ENCODE data around the gene SOX5. TPM values are rescaled to one million over a fixed set of nuclear protein-coding genes. Genes with fewer than 3 reads are reported as not detected.

Gene SOX5
- total and polyA plus RNA-seq, 9 of the 15 experiments (the other 6 are each of a cell fraction or from before 2014, with no cell fraction given): 8.3 to 16.5 (median 11.9) TPM

DNA sequence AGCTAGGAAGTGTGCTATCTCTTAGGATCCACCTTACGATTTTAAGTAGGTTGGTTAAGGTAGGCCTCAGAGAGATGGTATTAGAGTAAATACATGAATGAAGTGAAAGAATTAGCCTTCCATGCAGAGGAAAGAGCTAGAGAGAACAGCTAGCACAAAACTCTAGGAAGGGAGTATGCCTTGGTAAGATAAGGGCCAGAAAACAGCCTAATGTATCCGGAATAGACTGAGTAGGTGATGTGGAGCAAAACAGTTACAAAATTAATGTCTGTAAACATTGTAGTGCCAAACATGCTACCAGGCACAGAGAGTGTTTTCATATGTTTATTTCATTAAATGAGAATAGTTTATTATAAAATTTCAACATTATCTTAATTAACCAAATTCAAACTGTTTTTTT, 315.1 kb downstream of the SOX5 start (continued):
- TF ChIP-seq, protein P1, sequence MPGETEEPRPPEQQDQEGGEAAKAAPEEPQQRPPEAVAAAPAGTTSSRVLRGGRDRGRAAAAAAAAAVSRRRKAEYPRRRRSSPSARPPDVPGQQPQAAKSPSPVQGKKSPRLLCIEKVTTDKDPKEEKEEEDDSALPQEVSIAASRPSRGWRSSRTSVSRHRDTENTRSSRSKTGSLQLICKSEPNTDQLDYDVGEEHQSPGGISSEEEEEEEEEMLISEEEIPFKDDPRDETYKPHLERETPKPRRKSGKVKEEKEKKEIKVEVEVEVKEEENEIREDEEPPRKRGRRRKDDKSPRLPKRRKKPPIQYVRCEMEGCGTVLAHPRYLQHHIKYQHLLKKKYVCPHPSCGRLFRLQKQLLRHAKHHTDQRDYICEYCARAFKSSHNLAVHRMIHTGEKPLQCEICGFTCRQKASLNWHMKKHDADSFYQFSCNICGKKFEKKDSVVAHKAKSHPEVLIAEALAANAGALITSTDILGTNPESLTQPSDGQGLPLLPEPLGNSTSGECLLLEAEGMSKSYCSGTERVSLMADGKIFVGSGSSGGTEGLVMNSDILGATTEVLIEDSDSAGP (CRISPR knock-in tag; IDR thresholded peaks at IDR 0.05): no peak
- TF ChIP-seq SAP30 (IDR thresholded peaks at IDR 0.05; ENCODE audit: borderline replicate concordance, insufficient read depth, low read depth, low read length, poor library complexity, severe bottlenecking) (no peak), RBBP5 (IDR thresholded peaks at IDR 0.05; ENCODE audit: borderline replicate concordance, insufficient read depth, low read length, poor library complexity, severe bottlenecking) (no peak), CBFA2T3 (IDR thresholded peaks at IDR 0.05) (peak; percentile 30; the same call in 1 of the 2 replicates), HCFC1 (IDR thresholded peaks at IDR 0.05; ENCODE audit: low read depth, low read length) (no peak), ZNF347 (CRISPR knock-in tag; IDR thresholded peaks at IDR 0.05; ENCODE audit: low read depth) (no peak), SMARCA4 (IDR thresholded peaks at IDR 0.05) (0 out of 2 replicates have a peak, but pooled peaks have one; percentile 23), MTA1 (IDR thresholded peaks at IDR 0.05; ENCODE audit: borderline replicate concordance) (no peak), MYBL2 (IDR thresholded peaks at IDR 0.05; ENCODE audit: low read depth) (no peak), MYBL2 (CRISPR knock-in tag; IDR thresholded peaks at IDR 0.05; ENCODE audit: borderline replicate concordance) (no peak)
- TF ChIP-seq, protein P2, sequence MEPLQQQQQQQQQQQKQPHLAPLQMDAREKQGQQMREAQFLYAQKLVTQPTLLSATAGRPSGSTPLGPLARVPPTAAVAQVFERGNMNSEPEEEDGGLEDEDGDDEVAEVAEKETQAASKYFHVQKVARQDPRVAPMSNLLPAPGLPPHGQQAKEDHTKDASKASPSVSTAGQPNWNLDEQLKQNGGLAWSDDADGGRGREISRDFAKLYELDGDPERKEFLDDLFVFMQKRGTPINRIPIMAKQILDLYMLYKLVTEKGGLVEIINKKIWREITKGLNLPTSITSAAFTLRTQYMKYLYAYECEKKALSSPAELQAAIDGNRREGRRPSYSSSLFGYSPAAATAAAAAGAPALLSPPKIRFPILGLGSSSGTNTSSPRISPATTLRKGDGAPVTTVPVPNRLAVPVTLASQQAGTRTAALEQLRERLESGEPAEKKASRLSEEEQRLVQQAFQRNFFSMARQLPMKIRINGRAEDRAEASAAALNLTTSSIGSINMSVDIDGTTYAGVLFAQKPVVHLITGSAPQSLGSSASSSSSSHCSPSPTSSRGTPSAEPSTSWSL (CRISPR knock-in tag; IDR thresholded peaks at IDR 0.05; ENCODE audit: borderline replicate concordance): no peak
